ENCODE data around the gene GDPD5.
A peak's percentile ranks its signal among the peaks of the same experiment; 100 is the strongest.

Gene GDPD5

GRCh38 chr11:75469785-75470405 is 55.8 kb downstream of the GDPD5 start:
- no peak for DNase-seq

GRCh38 chr11:75468534-75469340 is 57.0 kb downstream of the GDPD5 start:
- DNase-seq = no peak

DNA sequence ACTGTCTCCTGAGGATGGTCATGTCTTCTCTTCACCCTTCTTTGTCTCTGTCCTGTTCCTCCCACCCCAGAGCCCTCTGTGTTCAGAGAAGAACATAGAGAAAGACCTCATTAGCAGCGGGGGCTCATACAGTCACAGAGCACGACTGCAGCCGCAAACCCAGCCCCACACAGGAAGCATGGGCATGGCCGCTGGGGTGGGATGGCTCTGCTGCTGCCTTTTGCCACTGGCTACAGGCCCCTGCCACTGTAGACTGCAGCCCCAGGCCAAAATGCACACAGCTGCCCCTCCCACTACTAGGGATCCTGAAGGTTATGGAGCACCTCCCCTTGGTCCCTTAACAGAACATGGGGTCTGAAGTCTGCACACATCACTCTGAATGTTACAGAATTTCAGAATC is 57.9 kb downstream of the GDPD5 start:
- DNase-seq = no peak

- no peak for DNase-seq
These were observed 58.4 kb downstream of the GDPD5 start for GRCh38 chr11:75467311-75467710.

DNA sequence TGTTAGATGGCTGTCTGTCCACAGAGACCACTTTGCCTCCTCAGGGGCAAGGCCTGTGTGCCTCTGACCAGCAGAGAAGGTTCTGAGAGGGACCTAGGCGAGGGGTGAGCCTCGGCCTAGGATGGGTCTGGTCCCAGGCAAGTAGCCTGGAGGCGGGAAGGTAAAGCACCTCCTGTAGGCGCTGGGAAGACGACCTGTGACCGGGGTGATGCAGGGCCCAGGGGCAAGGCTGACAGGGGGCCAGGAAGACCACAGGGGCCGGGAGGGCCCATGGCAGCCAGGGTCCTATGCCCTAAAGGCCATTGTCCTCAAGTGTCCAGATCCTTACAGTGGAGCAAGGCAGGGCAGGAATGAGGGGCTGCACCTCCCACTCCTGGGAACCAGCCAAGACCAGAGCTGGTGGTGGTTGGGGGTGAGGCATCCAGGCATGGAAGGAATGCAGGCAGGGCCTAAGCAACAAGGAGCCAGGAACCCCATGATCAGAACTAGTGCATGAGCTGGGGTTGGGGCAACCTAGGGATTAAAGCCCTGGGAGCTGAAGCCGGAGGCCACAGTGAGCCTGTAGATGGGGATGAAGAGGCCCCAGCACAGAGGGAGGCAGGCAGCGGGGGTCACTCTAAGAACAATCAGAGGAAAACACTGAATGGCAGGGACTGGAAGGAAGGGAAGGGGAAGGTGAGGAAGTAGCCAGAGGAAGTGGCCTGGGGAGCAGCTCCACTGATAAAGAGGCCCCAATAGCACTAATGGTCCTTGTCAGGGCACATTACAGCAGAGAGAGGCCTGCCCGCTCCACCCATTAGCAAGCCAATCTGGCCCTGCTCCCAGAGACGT is 59.8 kb downstream of the GDPD5 start:
- no peak for DNase-seq

GRCh38 chr11:75463106-75463774 is 62.5 kb downstream of the GDPD5 start:
- no peak for DNase-seq

- DNase-seq = no peak
These were observed 63.6 kb downstream of the GDPD5 start for GRCh38 chr11:75462117-75462653.

- no peak for DNase-seq
These were observed 64.6 kb downstream of the GDPD5 start for GRCh38 chr11:75461151-75461550.

- DNase-seq = no peak
These were observed 69.1 kb downstream of the GDPD5 start for GRCh38 chr11:75456596-75457183.

- no peak for DNase-seq
These were observed 70.8 kb downstream of the GDPD5 start for GRCh38 chr11:75454987-75455386.

DNA sequence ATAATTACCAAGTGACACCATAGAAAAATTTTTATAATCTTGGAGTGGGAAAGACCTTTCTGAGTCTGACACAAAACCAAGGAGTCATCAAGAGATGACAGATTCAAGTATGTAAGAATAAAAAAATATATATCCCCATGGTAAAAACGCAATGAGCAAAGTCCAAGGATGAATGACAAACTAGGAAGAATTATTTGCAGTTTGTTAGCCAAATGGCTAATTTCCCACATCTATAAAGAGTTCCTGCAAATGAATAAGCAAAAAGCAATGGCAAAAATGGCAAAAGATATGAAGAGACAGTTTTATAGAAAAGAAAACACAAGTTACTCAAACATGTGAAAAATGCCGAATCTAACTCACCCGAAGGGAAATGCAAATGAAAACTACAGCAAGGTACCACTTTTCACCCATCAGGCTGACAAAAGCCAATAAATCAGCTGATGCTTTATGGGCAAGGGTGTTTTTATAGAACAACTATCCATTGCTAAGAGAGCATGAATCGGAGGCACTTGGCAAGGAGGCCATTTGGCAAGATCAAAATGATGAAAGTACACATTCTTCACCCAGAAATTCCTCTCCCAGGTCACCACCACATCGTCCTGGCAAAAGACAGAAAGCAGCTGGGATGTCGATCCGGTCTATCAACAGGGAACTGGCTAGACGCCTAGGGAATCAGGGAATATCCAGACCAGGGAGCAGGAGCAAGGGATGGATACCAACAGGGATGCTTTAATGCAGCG is 71.7 kb downstream of the GDPD5 start:
- DNase-seq = no peak

DNA sequence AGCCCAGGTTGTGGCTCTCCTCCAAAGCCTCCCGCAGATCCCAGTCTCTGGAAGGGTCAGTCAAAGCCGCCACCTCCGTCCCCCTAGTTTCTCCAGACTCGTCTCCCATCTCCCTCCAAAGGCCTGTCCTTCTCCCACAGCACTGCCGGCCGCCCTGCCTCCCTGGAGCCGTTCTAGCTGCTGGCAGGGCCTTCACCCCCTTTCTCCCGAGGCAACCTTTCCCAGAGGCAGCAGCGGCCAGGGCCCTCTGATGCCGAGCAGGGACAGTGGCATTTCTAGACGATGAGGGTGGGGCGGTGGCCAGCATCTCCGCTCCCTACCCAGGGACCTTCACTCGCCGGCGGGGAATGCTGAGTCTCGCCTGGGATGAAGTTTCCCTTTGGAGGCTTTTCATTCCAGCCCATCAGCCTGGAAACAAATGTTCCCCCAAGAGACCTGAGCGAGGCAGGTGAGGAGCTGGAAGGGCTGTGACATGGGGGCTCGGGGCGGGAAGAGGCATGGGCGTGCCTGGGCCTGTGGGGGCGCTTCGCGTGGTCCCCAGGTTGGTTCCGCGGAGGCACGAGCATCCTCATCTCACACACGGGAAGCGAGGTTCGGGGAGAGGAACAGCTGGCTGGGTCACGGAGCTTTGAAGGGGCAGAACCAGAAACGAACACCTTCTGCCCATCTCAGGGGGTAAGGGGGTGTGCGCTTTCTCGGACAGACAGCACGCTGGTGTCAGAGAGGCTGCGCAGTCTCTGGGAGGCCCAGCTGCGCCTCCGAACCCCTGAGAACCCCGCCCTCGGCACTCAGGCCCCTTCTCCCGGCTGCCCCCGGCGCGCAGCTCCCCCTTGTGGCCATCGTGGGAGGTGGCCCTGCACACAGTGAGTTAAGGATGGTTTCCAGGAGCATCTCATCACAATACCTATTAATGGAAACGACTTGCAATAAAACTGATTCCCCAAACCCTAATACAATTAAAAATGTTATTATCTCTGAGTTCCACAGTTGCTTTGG is 74.6 kb downstream of the GDPD5 start:
- DNase-seq = no peak

DNA sequence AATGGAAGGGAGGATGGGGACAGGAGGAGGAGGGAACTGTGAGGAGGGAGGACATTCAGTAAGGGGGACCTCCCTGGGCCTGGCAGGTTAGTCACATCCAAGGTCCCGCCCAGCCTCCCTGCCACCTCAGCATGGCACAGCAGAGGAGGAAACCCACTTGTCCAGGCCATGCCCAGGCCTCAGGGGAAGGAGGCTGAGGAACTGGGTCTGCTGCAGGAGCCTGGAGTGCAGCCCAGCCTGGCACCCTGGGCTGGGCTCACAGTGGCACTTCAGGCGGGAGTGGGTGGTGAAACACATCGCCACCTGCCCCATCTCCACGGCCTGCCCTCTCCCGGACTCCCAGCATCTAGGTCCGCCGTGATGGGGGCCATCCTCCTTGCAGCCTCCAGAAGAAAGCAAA is 75.5 kb downstream of the GDPD5 start:
- DNase-seq = no peak

DNA sequence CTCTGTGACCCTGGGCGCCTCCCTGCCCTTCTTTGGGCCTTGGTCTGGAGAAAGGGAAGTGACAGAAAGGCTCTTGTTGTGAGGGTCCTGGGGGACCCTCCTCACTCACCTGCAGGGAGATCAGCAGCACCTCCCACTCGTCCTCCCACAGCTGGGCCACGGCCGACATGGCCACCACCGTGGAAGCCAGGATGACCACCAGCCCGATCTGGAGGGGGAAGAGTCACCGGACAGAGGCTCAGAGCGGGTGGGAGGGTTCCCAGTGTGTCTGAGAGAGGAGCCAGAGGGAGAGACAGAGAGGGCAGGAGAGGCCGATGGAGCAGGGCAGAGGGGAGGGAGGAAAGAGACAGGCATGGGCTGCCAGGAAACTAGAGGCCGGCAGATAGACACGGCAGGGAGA is 76.0 kb downstream of the GDPD5 start:
- no peak for DNase-seq

GRCh38 chr11:75449271-75449670 is 76.5 kb downstream of the GDPD5 start:
- DNase-seq = no peak

DNA sequence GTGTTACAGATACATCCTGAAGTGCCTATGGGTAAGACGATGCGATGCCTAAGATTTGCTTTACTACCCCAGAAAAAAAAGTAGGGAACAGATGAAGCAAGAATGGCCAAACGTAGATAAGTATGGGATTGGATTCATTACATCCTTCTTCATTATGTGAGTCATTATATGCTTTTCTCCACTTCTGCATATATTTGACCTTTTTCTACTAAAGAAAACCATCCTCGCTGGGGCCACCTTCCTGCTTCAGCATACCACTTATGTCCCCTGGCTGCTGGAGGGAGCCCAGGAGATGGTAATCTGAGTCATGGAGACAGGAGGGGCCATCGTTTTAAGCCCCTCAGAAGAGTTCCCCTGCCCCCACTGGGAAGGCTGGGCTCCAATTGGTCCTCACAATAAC is 78.3 kb downstream of the GDPD5 start:
- DNase-seq = no peak

- peak; percentile 50 for DNase-seq
These were observed 80.3 kb downstream of the GDPD5 start for GRCh38 chr11:75445315-75445953.

DNA sequence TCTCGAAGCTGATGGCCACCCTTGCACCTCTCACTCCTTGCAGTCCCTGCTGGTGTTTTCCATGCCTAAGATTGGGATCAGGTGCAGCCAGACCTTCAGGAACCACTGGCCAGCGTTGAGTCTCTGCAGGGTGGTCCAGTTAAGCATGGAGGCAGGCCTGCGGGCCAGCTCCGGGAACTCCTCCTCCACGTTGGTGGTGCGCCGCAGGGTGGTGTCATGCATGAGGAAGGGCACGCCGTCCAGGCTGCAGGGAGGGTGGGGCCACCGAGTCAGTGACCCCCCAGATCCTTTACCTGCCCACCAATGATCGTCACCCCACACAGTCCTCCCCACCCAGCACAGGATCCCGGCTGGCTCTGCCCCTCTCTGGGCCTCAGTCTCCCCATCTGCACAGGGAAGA is 82.7 kb downstream of the GDPD5 start:
- DNase-seq = no peak

GRCh38 chr11:75442161-75442885 is 83.4 kb downstream of the GDPD5 start:
- no peak for DNase-seq
